Measurements from ENCODE around the gene ROCK2.

- TF ChIP-seq ZNF384 (IDR thresholded peaks at IDR 0.05) (no peak), LEF1 (IDR thresholded peaks at IDR 0.05; ENCODE audit: borderline replicate concordance) (no peak), FOXM1 (IDR thresholded peaks at IDR 0.05; ENCODE audit: borderline replicate concordance) (no peak), HDGF (IDR thresholded peaks at IDR 0.05; ENCODE audit: borderline replicate concordance) (no peak), FOXK2 (IDR thresholded peaks at IDR 0.05) (no peak), SUZ12 (IDR thresholded peaks at IDR 0.05) (no peak), BHLHE40 (IDR thresholded peaks at IDR 0.05; ENCODE audit: borderline replicate concordance) (no peak), FOXA1 (IDR thresholded peaks at IDR 0.05) (no peak), TARDBP (IDR thresholded peaks at IDR 0.05) (no peak)
Measured at GRCh38 chr2:11332596-11332995, 11.8 kb downstream of the ROCK2 start.

Data from HEK293T (cell line).